Ovary (tissue), 9 donors: ENCODE data around the gene AGO1. TPM values are rescaled to one million over a fixed set of nuclear protein-coding genes. Genes with fewer than 3 reads are reported as not detected.
"Not testable (repeated sequence)": the region's sequence is repeated elsewhere in the genome, so short reads cannot be mapped to it uniquely, and the experiment has no call there.

Experiments
- DNase-seq, 5 donors: peaks; one replicate each; pipeline ENCODE4 v3.0.0-alpha.2; 2019 to 2020
- H3K27ac ChIP-seq, 2 donors: fragments of 200-600 bp; one replicate each; pipeline versions ENCODE4 v1.5.1 to v1.8.0; 2019 to 2022
- H3K27me3 ChIP-seq: fragments of 200-600 bp; one replicate; pipeline ENCODE4 v1.8.0; 2022
- H3K36me3 ChIP-seq: fragments of 200-600 bp; sonication (generic); one replicate; pipeline ENCODE4 v1.5.1; 2019
- H3K4me1 ChIP-seq: one replicate; pipeline ENCODE4 v1.8.1; 2013; ENCODE audit warnings: mild to moderate bottlenecking, moderate library complexity; ENCODE audit not compliant: insufficient read depth
- H3K4me3 ChIP-seq: fragments of 200-600 bp; sonication (generic); one replicate; pipeline ENCODE4 v1.5.1; 2017
- H3K9me3 ChIP-seq, 2 donors: fragments of 200-600 bp in 1 of 2; sonication (generic) in 1 of 2; one replicate each; pipeline versions ENCODE4 v1.5.1 to v1.8.1; 2013 to 2019; ENCODE audit warnings: mild to moderate bottlenecking in 1 of 2, moderate library complexity in 1 of 2
- CTCF ChIP-seq, 3 donors: fragments of 450-650 bp in 2 of 3; fragments of 200-600 bp in 1 of 3; IDR thresholded peaks; one replicate each; pipeline versions ENCODE4 v1.5.1 to v1.8.0; 2016 to 2022; ENCODE audit warnings: antibody characterized with exemption in 3 of 3, mild to moderate bottlenecking in 1 of 3
- EP300 ChIP-seq: sonication (generic); formaldehyde crosslinking; IDR thresholded peaks from one replicate; pipeline ENCODE4 v1.6.1; 2017; ENCODE audit warnings: antibody characterized with exemption
- POLR2A ChIP-seq: fragments of 450-650 bp; IDR thresholded peaks from one replicate; pipeline ENCODE4 v1.6.1; 2017; ENCODE audit warnings: antibody characterized with exemption, mild to moderate bottlenecking, moderate library complexity
- WGBS, 3 donors: extraction: QIAGEN DNeasy Blood & Tissue Kit in 1 of 3; methylation state at CpG; one replicate each; pipeline versions ENCODE4 v1.1.5 to v1.1.7; 2013 to 2017; 5-methylcytosine and 5-hydroxymethylcytosine counted together
- intact Hi-C, 4 donors: fragments of 100-400 bp; cut with DNase I; formaldehyde crosslinking; loops; one replicate each; pipeline versions ENCODE4 v1.11.0 to v1.15.1; 2022 to 2023
- polyA plus RNA-seq, 2 donors: library from polyadenylated mRNA; stranded (reverse); fragments of 200-250 nt in 1 of 2; fragments of 350-450 nt in 1 of 2; fragmentation: Illumina TruSeq in 1 of 2; extraction: RNeasy Lipid Tissue Mini Kit (QIAGEN cat#74804) in 1 of 2; gene quantifications; one replicate each; pipeline ENCODE4 v1.2.3, GENCODE V29; 2013 to 2014
- total RNA-seq, 7 donors: library from RNA; depleted of rRNA in 2 of 7; stranded (reverse); fragments of >200 nt in 2 of 7; fragmentation: NEBNext Ultra II Directional in 3 of 7; extraction: Animal tissue kit (Norgen Biotek cat#: 25700) in 3 of 7; gene quantifications; one replicate each; pipeline versions ENCODE4 v1.1.0 to v1.2.4, GENCODE V29; 2016 to 2023
- donor health status: DM: no; HTN: no; CAD: no; lungs with moderate emphysema.
- donor health status: DM: no; HTN: no; CAD: no.
- donor health status: Bipolar disorder and iron deficiency.
- donor health status: DM: yes; HTN: yes; CAD: no.
- donor health status: DM: no; HTN: no; CAD: no.
- donor health status: DM: yes; HTN: yes; CAD: no.

The AGO1 gene
- total and polyA plus RNA-seq, 9 donors: 5.1 to 34.0 (median 27.6) TPM

GRCh38 chr1:35863881-35864625, 19.0 kb upstream of the AGO1 start:
- Histone ChIP-seq H3K9me3 (no peaks in the 10 kb centered on the region), H3K4me3 (no peak overlapping the region), H3K4me1 (no peaks in the 10 kb centered on the region), H3K27ac (no peak overlapping the region), H3K27me3 (no peaks in the 10 kb centered on the region), H3K36me3 (no peaks in the 10 kb centered on the region)
- 43 to 48% (median 45%) methylated on average over 3 of the region's 3 CpGs for WGBS, 3 donors
- intact Hi-C loops: no loop called here
- TF ChIP-seq CTCF (IDR thresholded peaks at IDR 0.05): no peak
- TF ChIP-seq EP300: no peak
- no peak for TF ChIP-seq POLR2A
- DNase-seq: no peak

- Histone ChIP-seq H3K4me3 (no peak overlapping the region), H3K4me1 (no peaks in the 10 kb centered on the region), H3K9me3 (no peaks in the 10 kb centered on the region), H3K36me3 (no peaks in the 10 kb centered on the region), H3K27ac (no peak overlapping the region), H3K27me3 (no peaks in the 10 kb centered on the region)
- TF ChIP-seq EP300: no peak
- no peak for TF ChIP-seq CTCF (IDR thresholded peaks at IDR 0.05)
- no peak for TF ChIP-seq POLR2A
- WGBS, 3 donors: 86 to 90% (median 88%) methylated on average over 5 of the region's 5 CpGs
- intact Hi-C loops: no loop called here
- no peak for DNase-seq
These were observed 18.2 kb upstream of the AGO1 start for GRCh38 chr1:35864813-35865212.

- TF ChIP-seq POLR2A (no peak), EP300 (no peak)
- Histone ChIP-seq H3K27me3 (no peaks in the 10 kb centered on the region), H3K27ac (no peak overlapping the region), H3K4me3 (no peak overlapping the region), H3K36me3 (no peaks in the 10 kb centered on the region), H3K4me1 (no peaks in the 10 kb centered on the region), H3K9me3 (no peaks in the 10 kb centered on the region)
- DNase-seq: no peak
- intact Hi-C loops: no loop called here
- WGBS, 3 donors: 69 to 80% (median 79%) methylated on average over 3 of the region's 3 CpGs
These were observed 16.0 kb upstream of the AGO1 start for GRCh38 chr1:35866991-35867390.

GRCh38 chr1:35869245-35869950, 13.6 kb upstream of the AGO1 start:
- 86 to 90% (median 88%) methylated on average over 34 of the region's 34 CpGs for WGBS, 3 donors
- H3K9me3 ChIP-seq, intact Hi-C loops, H3K27me3 ChIP-seq, H3K4me1 ChIP-seq, H3K4me3 ChIP-seq, H3K36me3 ChIP-seq, H3K27ac ChIP-seq: not testable (repeated sequence)
- DNase-seq: peak in 1 of 5 donors; percentile 11

- Histone ChIP-seq H3K9me3 (no peaks in the 10 kb centered on the region), H3K27ac (no peak overlapping the region), H3K36me3 (no peaks in the 10 kb centered on the region), H3K27me3 (no peaks in the 10 kb centered on the region), H3K4me1 (no peaks in the 10 kb centered on the region), H3K4me3 (no peak overlapping the region)
- intact Hi-C loops: no loop called here
- TF ChIP-seq POLR2A (no peak), CTCF (IDR thresholded peaks at IDR 0.05) (no peak), EP300 (no peak)
- no peak for DNase-seq
- WGBS, 3 donors: 69 to 86% (median 75%) methylated on average over 2 of the region's 2 CpGs
These were observed 12.2 kb upstream of the AGO1 start for GRCh38 chr1:35870651-35871309.
